Endothelial cell of umbilical vein (primary cell): ENCODE results near the gene IFITM2. TPM values are rescaled to one million over a fixed set of nuclear protein-coding genes. Genes with fewer than 3 reads are reported as not detected.

Experiments
- BruUV-seq: library from RNA; stranded (reverse); fragments of 400-500 nt; replicated peaks from 2 replicates; lab custom pipeline; 2021; lab: Mats Ljungman, UMichigan
- CTCF ChIA-PET: fragments of 300-600, 350-600 bp; sonication (Branson Sonifier 250); formaldehyde crosslinking; loops from one replicate; lab custom pipeline; 2021; ENCODE audit warnings: antibody characterized with exemption, inconsistent platforms; lab: Charles Lee
- POLR2A ChIA-PET: fragments of 300-600, 350-600 bp; sonication (Branson Sonifier 250); formaldehyde crosslinking; loops from one replicate; lab custom pipeline; 2021; ENCODE audit warnings: antibody characterized with exemption, inconsistent platforms; lab: Charles Lee
- DNase-seq: peaks from one replicate; pipeline ENCODE4 v3.0.0-alpha.2; 2011; ENCODE audit warnings: low read depth, low spot score
- FAIRE-seq: peaks from 2 replicates; lab custom pipeline; 2011; peaks lifted over from hg19 to GRCh38; lab: Jason Lieb, UNC
- H2AFZ ChIP-seq: 2 replicates; pipeline ENCODE4 v1.6.0; 2012; ENCODE audit warnings: low read depth, low read length, control low read depth, inconsistent platforms
- H3K27ac ChIP-seq: 2 replicates; pipeline ENCODE4 v1.5.1; 2011; ENCODE audit warnings: low read depth, mild to moderate bottlenecking, control low read depth, low read length, moderate library complexity; ENCODE audit not compliant: insufficient read depth
- H3K27me3 ChIP-seq, 2 experiments: 2 replicates each; pipeline versions ENCODE4 v1.6.0 to v1.6.1; 2011; ENCODE audit warnings: low read length in 2 of 2, mixed read lengths in 1 of 2; ENCODE audit not compliant: control insufficient read depth in 2 of 2, insufficient read depth in 2 of 2
- H3K36me3 ChIP-seq, 2 experiments: 2 replicates in 1 of 2; 3 replicates in 1 of 2; pipeline ENCODE4 v1.5.1; 2011; ENCODE audit warnings: low read length in 2 of 2, mild to moderate bottlenecking in 1 of 2, moderate library complexity in 1 of 2; ENCODE audit not compliant: control insufficient read depth in 2 of 2, insufficient read depth in 2 of 2; ENCODE audit errors: extremely low read depth in 1 of 2
- H3K4me1 ChIP-seq: 3 replicates; pipeline ENCODE4 v1.5.1; 2011; ENCODE audit warnings: mild to moderate bottlenecking, low read length; ENCODE audit not compliant: control insufficient read depth, insufficient read depth; ENCODE audit errors: extremely low read depth
- H3K4me2 ChIP-seq: 2 replicates; pipeline ENCODE4 v1.6.1; 2011; ENCODE audit warnings: low read length, control low read depth, mixed read lengths; ENCODE audit not compliant: insufficient read depth
- H3K4me3 ChIP-seq, 3 experiments: fragments of 200-600 bp in 1 of 3; sonication (generic), shearing (Covaris generic) in 1 of 3; replicated peaks in 1 of 3; 2 replicates each; pipeline ENCODE4 v1.5.1; 2011 to 2016; ENCODE audit warnings: control low read depth in 3 of 3, low read length in 3 of 3, mild to moderate bottlenecking in 2 of 3, inconsistent platforms in 1 of 3, low read depth in 1 of 3, moderate library complexity in 1 of 3; ENCODE audit not compliant: insufficient read depth in 1 of 3
- H3K79me2 ChIP-seq: 2 replicates; pipeline ENCODE4 v1.6.0; 2012; ENCODE audit warnings: low read length, inconsistent platforms; ENCODE audit not compliant: control insufficient read depth, insufficient read depth
- H3K9ac ChIP-seq: replicated peaks from 2 replicates; pipeline ENCODE3; 2011; ENCODE audit warnings: low read length, control low read depth; ENCODE audit not compliant: insufficient read depth; ENCODE audit errors: extremely low read depth
- H3K9me1 ChIP-seq: replicated peaks from 3 replicates; pipeline ENCODE4 v1.6.0; 2011; ENCODE audit warnings: mild to moderate bottlenecking, low read length; ENCODE audit not compliant: control insufficient read depth, insufficient read depth; ENCODE audit errors: extremely low read depth
- H3K9me3 ChIP-seq: replicated peaks from 2 replicates; pipeline ENCODE4 v1.5.1; 2012; ENCODE audit warnings: low read length, inconsistent platforms; ENCODE audit not compliant: control insufficient read depth, insufficient read depth
- H4K20me1 ChIP-seq: replicated peaks from 2 replicates; pipeline ENCODE3; 2011; ENCODE audit warnings: mild to moderate bottlenecking, low read length; ENCODE audit not compliant: control insufficient read depth, insufficient read depth; ENCODE audit errors: extremely low read depth
- GATA2 ChIP-seq: IDR thresholded peaks from 2 replicates; pipeline ENCODE4 v1.7.0; 2011; ENCODE audit warnings: low read depth, mild to moderate bottlenecking, moderate library complexity, mixed read lengths, low read length; ENCODE audit not compliant: insufficient read length, insufficient read depth
- JUN ChIP-seq: IDR thresholded peaks from 2 replicates; pipeline ENCODE4 v1.6.1; 2011; ENCODE audit warnings: borderline replicate concordance, low read depth; ENCODE audit not compliant: insufficient read length, insufficient read depth
- MYC ChIP-seq: IDR thresholded peaks from one replicate; pipeline ENCODE4 v1.6.1; 2011; ENCODE audit warnings: mild to moderate bottlenecking, low read depth, low read length
- POLR2A ChIP-seq: IDR thresholded peaks from 2 replicates; pipeline ENCODE4 v1.6.1; 2012; ENCODE audit warnings: low read depth, mild to moderate bottlenecking, control low read depth, low read length
- POLR2AphosphoS5 ChIP-seq: IDR thresholded peaks from 2 replicates; pipeline ENCODE4 v1.6.1; 2012; ENCODE audit warnings: low read depth, mild to moderate bottlenecking, control low read depth, low read length, moderate library complexity; ENCODE audit not compliant: insufficient read depth
- dilution Hi-C: fragments of 300-500 bp; cut with MboI; formaldehyde crosslinking; loops from one replicate; pipeline ENCODE4 v1.15.0; 2019; ENCODE audit warnings: low sequenced_read_pairs; ENCODE audit not compliant: extremely low pct_ligation_motif_present
- intact Hi-C: fragments of 100-400 bp; cut with micrococcal nuclease; formaldehyde crosslinking; loops from one replicate; pipeline ENCODE4 v1.10.0; 2022
- polyA plus RNA-seq, 4 experiments: library from polyadenylated mRNA; depleted of rRNA in 3 of 4; stranded (reverse) in 3 of 4; unstranded in 1 of 4; fragments of >200 nt; gene quantifications; 2 replicates each; pipeline versions ENCODE4 v1.2.1 to v1.2.3, GENCODE V29; 2011 to 2012; ENCODE audit warnings: missing spikeins in 1 of 4
- total RNA-seq: library from RNA; stranded (reverse); gene quantifications from 2 replicates; pipeline ENCODE4 v1.2.3, GENCODE V29; 2021
- TF ChIP-seq, protein P1 (sequence below), 2 donors: IDR thresholded peaks; 1 replicate in 1 of 2; 2 replicates in 1 of 2; pipeline ENCODE4 v1.5.1; 2011; ENCODE audit warnings: low read length in 2 of 2, mild to moderate bottlenecking in 2 of 2, moderate library complexity in 2 of 2, control low read depth in 1 of 2, inconsistent platforms in 1 of 2, low read depth in 1 of 2; ENCODE audit not compliant: insufficient read depth in 1 of 2; ENCODE audit errors: extremely low read depth in 1 of 2

IFITM2 gene
- total and polyA plus RNA-seq, 2 donors (not counting 3 experiments of a cell fraction or from before 2014, with no cell fraction given), result 219 to 1,135 TPM

- H3K27ac ChIP-seq, result no peak overlapping the region
- no peaks in the 10 kb centered on the region for H3K9me3 ChIP-seq
- H3K4me1 ChIP-seq, result peaks cover 8% of the 10 kb centered on the region
- no TSS peak for BruUV-seq
- H3K4me3 ChIP-seq, result no peak overlapping the region
- CTCF ChIA-PET, result no interaction called here
- intact Hi-C loops, result no loop called here
- dilution Hi-C loops, result no loop called here
- POLR2A ChIA-PET, result no interaction called here
- no peak overlapping the region for H2AFZ ChIP-seq
- H3K36me3 ChIP-seq, result no peaks in the 10 kb centered on the region
- no peak overlapping the region for H3K4me2 ChIP-seq
- no peak for FAIRE-seq
- no peaks in the 10 kb centered on the region for H3K27me3 ChIP-seq
- H4K20me1 ChIP-seq, result no peaks in the 10 kb centered on the region
- no peak overlapping the region for H3K9ac ChIP-seq
- H3K9me1 ChIP-seq, result no peaks in the 10 kb centered on the region
- no peak for DNase-seq
- no peaks in the 10 kb centered on the region for H3K79me2 ChIP-seq
- TF ChIP-seq JUN (no peak), POLR2AphosphoS5 (no peak), MYC (no peak), POLR2A (no peak), GATA2 (no peak)
- TF ChIP-seq, protein P1, sequence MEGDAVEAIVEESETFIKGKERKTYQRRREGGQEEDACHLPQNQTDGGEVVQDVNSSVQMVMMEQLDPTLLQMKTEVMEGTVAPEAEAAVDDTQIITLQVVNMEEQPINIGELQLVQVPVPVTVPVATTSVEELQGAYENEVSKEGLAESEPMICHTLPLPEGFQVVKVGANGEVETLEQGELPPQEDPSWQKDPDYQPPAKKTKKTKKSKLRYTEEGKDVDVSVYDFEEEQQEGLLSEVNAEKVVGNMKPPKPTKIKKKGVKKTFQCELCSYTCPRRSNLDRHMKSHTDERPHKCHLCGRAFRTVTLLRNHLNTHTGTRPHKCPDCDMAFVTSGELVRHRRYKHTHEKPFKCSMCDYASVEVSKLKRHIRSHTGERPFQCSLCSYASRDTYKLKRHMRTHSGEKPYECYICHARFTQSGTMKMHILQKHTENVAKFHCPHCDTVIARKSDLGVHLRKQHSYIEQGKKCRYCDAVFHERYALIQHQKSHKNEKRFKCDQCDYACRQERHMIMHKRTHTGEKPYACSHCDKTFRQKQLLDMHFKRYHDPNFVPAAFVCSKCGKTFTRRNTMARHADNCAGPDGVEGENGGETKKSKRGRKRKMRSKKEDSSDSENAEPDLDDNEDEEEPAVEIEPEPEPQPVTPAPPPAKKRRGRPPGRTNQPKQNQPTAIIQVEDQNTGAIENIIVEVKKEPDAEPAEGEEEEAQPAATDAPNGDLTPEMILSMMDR (IDR thresholded peaks at IDR 0.05; ENCODE audit: extremely low read depth in 1 of 2, insufficient read depth in 1 of 2, low read depth in 1 of 2, low read length in 2 of 2), result no peak
Measured at GRCh38 chr11:352456-353031, 44.9 kb downstream of the IFITM2 start.
